Hepatocyte (in vitro differentiated cells): Measurements from ENCODE around the gene FGD4. TPM values are rescaled to one million over a fixed set of nuclear protein-coding genes. Genes with fewer than 3 reads are reported as not detected.
A peak's percentile ranks its signal among the peaks of the same experiment; 100 is the strongest.

Experiments used
- DNase-seq: peaks from one replicate; pipeline ENCODE4 v3.0.0-alpha.2; 2016; ENCODE audit warnings: low spot score
- H2AFZ ChIP-seq: fragments of 200-600 bp; sonication (generic); 2 replicates; pipeline ENCODE4 v1.6.0; 2016; ENCODE audit warnings: antibody characterized with exemption, mild to moderate bottlenecking
- H3K27ac ChIP-seq: fragments of 200-600 bp; sonication (generic); 2 replicates; pipeline ENCODE4 v1.5.1; 2016; ENCODE audit warnings: mild to moderate bottlenecking
- H3K27me3 ChIP-seq: fragments of 200-600 bp; sonication (generic); 2 replicates; pipeline ENCODE4 v1.6.1; 2016
- H3K36me3 ChIP-seq: fragments of 200-600 bp; sonication (generic); replicated peaks from 2 replicates; pipeline ENCODE4 v1.5.1; 2016; ENCODE audit warnings: low read depth; ENCODE audit not compliant: insufficient read depth
- H3K4me1 ChIP-seq: fragments of 200-600 bp; sonication (generic); 2 replicates; pipeline ENCODE4 v1.5.1; 2016; ENCODE audit warnings: mild to moderate bottlenecking, moderate library complexity; ENCODE audit not compliant: insufficient read depth
- H3K4me2 ChIP-seq: fragments of 200-600 bp; sonication (generic); 2 replicates; pipeline ENCODE4 v1.6.0; 2016
- H3K4me3 ChIP-seq: fragments of 200-600 bp; sonication (generic); 2 replicates; pipeline ENCODE4 v1.5.1; 2016; ENCODE audit warnings: mild to moderate bottlenecking
- H3K79me2 ChIP-seq: fragments of 200-600 bp; sonication (generic); 2 replicates; pipeline ENCODE4 v1.6.0; 2017; ENCODE audit warnings: mild to moderate bottlenecking
- H3K9me2 ChIP-seq: fragments of 200-600 bp; sonication (generic); replicated peaks from 2 replicates; pipeline ENCODE4 v1.6.0; 2017; ENCODE audit warnings: mild to moderate bottlenecking; ENCODE audit not compliant: insufficient read depth
- H3K9me3 ChIP-seq: fragments of 200-600 bp; sonication (generic); 2 replicates; pipeline ENCODE4 v1.5.1; 2016; ENCODE audit warnings: low read depth, mild to moderate bottlenecking
- H4K20me1 ChIP-seq: fragments of 200-600 bp; sonication (generic); 2 replicates; pipeline ENCODE4 v1.6.0; 2016; ENCODE audit warnings: mild to moderate bottlenecking; ENCODE audit not compliant: insufficient read depth, poor library complexity, severe bottlenecking
- EZH2 ChIP-seq: fragments of 200-600 bp; sonication (generic); IDR thresholded peaks from 2 replicates; pipeline ENCODE4 v1.6.1; 2016; ENCODE audit warnings: antibody characterized with exemption, mild to moderate bottlenecking, borderline replicate concordance
- EZH2phosphoT487 ChIP-seq: fragments of 200-600 bp; sonication (generic); IDR thresholded peaks from one replicate; pipeline ENCODE4 v1.6.1; 2018; ENCODE audit warnings: antibody characterized with exemption, mild to moderate bottlenecking, low read depth, moderate library complexity; ENCODE audit not compliant: unreplicated experiment, severe bottlenecking
- WGBS: methylation state at CpG from one replicate; pipeline ENCODE4 v1.1.6; 2016; ENCODE audit warnings: low lambda C conversion rate; ENCODE audit errors: missing lambda C conversion rate; 5-methylcytosine and 5-hydroxymethylcytosine counted together
- polyA plus RNA-seq: library from polyadenylated mRNA; unstranded; fragments of >200 nt; fragmentation: Nextera tagmentation; extraction: Ambion mirVana; gene quantifications from 2 replicates; pipeline ENCODE4 v1.2.1, GENCODE V29; 2016
- total RNA-seq: library from RNA; depleted of rRNA; stranded (reverse); fragments of >200 nt; gene quantifications from 2 replicates; pipeline ENCODE4 v1.2.3, GENCODE V29; 2014
- TF ChIP-seq, protein P1 (sequence below): fragments of 200-600 bp; sonication (generic); IDR thresholded peaks from 2 replicates; pipeline ENCODE4 v1.5.1; 2016; ENCODE audit warnings: antibody characterized with exemption, mild to moderate bottlenecking; ENCODE audit not compliant: poor library complexity

Gene FGD4
- total and polyA plus RNA-seq, 2 experiments from 2014 or later, result 15.2 to 41.5 TPM

- H3K4me1 ChIP-seq, result peaks cover 16% of the 10 kb centered on the region
- no peak overlapping the region for H3K4me3 ChIP-seq
- no peaks in the 10 kb centered on the region for H3K9me3 ChIP-seq
- no peaks in the 10 kb centered on the region for H3K79me2 ChIP-seq
- H2AFZ ChIP-seq, result no peak overlapping the region
- peak overlapping the region; percentile 15 for H3K4me2 ChIP-seq
- H3K9me2 ChIP-seq, result no peaks in the 10 kb centered on the region
- no peaks in the 10 kb centered on the region for H3K36me3 ChIP-seq
- peak overlapping the region; percentile 33 for H3K27ac ChIP-seq
- H3K27me3 ChIP-seq, result no peaks in the 10 kb centered on the region
- H4K20me1 ChIP-seq, result no peaks in the 10 kb centered on the region
- 87% methylated on average over 3 of the region's 3 CpGs for WGBS
- DNase-seq, result peak; percentile 13
- TF ChIP-seq EZH2phosphoT487 (no peak), EZH2 (no peak)
- TF ChIP-seq, protein P1, sequence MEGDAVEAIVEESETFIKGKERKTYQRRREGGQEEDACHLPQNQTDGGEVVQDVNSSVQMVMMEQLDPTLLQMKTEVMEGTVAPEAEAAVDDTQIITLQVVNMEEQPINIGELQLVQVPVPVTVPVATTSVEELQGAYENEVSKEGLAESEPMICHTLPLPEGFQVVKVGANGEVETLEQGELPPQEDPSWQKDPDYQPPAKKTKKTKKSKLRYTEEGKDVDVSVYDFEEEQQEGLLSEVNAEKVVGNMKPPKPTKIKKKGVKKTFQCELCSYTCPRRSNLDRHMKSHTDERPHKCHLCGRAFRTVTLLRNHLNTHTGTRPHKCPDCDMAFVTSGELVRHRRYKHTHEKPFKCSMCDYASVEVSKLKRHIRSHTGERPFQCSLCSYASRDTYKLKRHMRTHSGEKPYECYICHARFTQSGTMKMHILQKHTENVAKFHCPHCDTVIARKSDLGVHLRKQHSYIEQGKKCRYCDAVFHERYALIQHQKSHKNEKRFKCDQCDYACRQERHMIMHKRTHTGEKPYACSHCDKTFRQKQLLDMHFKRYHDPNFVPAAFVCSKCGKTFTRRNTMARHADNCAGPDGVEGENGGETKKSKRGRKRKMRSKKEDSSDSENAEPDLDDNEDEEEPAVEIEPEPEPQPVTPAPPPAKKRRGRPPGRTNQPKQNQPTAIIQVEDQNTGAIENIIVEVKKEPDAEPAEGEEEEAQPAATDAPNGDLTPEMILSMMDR, result no peak
Measured at GRCh38 chr12:32605326-32606095, 206.2 kb downstream of the FGD4 start.

GRCh38 chr12:32606443-32606842 is 207.1 kb downstream of the FGD4 start:
- 75% methylated on average over 2 of the region's 2 CpGs for WGBS
- no peaks in the 10 kb centered on the region for H3K36me3 ChIP-seq
- no peak overlapping the region for H3K4me3 ChIP-seq
- H3K4me2 ChIP-seq, result no peak overlapping the region
- TF ChIP-seq EZH2, result no peak
- TF ChIP-seq EZH2phosphoT487, result no peak
- TF ChIP-seq, protein P1, result no peak
- H3K9me3 ChIP-seq, result no peaks in the 10 kb centered on the region
- H3K27me3 ChIP-seq, result no peaks in the 10 kb centered on the region
- H4K20me1 ChIP-seq, result no peaks in the 10 kb centered on the region
- no peak for DNase-seq
- no peaks in the 10 kb centered on the region for H3K79me2 ChIP-seq
- no peak overlapping the region for H2AFZ ChIP-seq
- H3K27ac ChIP-seq, result peak overlapping the region; percentile 12
- H3K4me1 ChIP-seq, result peaks cover 16% of the 10 kb centered on the region
- H3K9me2 ChIP-seq, result no peaks in the 10 kb centered on the region

DNA sequence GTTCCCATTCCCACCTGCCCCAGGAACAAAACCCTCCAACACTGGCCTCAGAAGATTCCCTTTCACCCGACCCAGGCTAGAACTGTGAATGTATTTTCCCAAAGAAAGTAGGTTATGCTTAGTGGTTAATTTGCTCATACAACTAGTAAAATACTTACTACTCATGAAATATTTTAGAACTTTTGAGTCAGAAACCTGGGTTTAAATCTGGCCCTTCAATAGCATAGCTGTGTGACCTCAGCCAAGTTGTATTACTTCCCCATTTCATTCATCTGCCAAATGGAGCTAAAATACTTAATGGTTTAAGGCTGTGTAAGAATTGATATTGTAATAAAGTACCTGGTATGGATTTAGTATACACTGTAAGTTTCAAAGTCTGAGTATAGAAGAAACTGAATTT is 210.6 kb downstream of the FGD4 start:
- Histone ChIP-seq H3K4me3 (no peak overlapping the region), H3K9me2 (no peaks in the 10 kb centered on the region), H3K27ac (no peak overlapping the region), H4K20me1 (no peaks in the 10 kb centered on the region), H2AFZ (no peak overlapping the region), H3K27me3 (no peaks in the 10 kb centered on the region), H3K4me2 (no peak overlapping the region), H3K9me3 (no peaks in the 10 kb centered on the region), H3K36me3 (no peaks in the 10 kb centered on the region), H3K4me1 (peaks cover 15% of the 10 kb centered on the region), H3K79me2 (no peaks in the 10 kb centered on the region)
- WGBS, result 90% methylated on average over 1 of the region's 1 CpG
- DNase-seq, result no peak
- TF ChIP-seq EZH2phosphoT487 (no peak), EZH2 (no peak)
- TF ChIP-seq, protein P1, result no peak
